ENCODE results near the gene SLIT3.

DNA sequence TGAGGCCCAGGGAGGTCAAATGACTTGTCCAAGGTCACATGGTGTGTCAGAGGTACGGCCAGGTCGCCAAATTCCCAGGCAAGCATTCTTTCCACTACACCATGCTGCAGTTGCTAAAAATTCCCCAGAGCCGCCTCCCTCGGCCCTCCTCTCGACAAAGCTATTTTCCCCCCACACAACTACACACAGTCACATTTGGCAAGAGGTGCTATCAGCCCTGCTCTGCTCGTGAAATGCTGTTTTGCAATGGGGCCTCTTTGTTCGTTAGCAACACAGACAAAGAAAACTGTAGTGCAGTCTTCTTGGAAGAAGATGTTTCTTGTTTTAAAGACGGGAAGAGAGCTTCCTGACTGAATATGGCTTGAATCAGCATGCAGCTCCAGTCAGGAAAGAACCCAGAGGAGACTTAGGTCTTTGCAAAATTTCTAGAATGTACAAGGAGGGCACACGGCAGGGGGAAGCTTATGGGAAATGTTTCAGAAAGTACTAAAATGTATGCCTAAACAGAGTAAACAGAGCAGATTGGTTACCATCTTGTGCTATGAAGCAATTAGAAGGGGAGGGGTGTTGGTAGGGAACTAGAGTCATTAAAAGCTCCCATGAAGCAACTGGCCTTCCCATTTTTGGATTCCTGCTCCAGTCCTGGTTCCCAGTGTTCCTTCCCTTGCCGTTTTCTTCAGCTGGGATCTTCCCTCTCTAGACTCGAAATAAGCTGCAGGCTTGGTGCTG, 14.2 kb downstream of the SLIT3 start:
- TF ChIP-seq EZH2phosphoT487 (IDR thresholded peaks at IDR 0.05; ENCODE audit: borderline replicate concordance, low read depth) (no peak), POLR2AphosphoS5 (IDR thresholded peaks at IDR 0.05; ENCODE audit: low read depth, low read length) (no peak)
- TF ChIP-seq, protein P1, sequence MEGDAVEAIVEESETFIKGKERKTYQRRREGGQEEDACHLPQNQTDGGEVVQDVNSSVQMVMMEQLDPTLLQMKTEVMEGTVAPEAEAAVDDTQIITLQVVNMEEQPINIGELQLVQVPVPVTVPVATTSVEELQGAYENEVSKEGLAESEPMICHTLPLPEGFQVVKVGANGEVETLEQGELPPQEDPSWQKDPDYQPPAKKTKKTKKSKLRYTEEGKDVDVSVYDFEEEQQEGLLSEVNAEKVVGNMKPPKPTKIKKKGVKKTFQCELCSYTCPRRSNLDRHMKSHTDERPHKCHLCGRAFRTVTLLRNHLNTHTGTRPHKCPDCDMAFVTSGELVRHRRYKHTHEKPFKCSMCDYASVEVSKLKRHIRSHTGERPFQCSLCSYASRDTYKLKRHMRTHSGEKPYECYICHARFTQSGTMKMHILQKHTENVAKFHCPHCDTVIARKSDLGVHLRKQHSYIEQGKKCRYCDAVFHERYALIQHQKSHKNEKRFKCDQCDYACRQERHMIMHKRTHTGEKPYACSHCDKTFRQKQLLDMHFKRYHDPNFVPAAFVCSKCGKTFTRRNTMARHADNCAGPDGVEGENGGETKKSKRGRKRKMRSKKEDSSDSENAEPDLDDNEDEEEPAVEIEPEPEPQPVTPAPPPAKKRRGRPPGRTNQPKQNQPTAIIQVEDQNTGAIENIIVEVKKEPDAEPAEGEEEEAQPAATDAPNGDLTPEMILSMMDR (IDR thresholded peaks at IDR 0.05): no peak
- TF ChIP-seq, protein P2, sequence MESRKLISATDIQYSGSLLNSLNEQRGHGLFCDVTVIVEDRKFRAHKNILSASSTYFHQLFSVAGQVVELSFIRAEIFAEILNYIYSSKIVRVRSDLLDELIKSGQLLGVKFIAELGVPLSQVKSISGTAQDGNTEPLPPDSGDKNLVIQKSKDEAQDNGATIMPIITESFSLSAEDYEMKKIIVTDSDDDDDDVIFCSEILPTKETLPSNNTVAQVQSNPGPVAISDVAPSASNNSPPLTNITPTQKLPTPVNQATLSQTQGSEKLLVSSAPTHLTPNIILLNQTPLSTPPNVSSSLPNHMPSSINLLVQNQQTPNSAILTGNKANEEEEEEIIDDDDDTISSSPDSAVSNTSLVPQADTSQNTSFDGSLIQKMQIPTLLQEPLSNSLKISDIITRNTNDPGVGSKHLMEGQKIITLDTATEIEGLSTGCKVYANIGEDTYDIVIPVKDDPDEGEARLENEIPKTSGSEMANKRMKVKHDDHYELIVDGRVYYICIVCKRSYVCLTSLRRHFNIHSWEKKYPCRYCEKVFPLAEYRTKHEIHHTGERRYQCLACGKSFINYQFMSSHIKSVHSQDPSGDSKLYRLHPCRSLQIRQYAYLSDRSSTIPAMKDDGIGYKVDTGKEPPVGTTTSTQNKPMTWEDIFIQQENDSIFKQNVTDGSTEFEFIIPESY (IDR thresholded peaks at IDR 0.05; ENCODE audit: borderline replicate concordance, low read depth): no peak

Measured in SK-N-SH (cell line).